HG02623 (cell line): ENCODE measurements around the gene HSPB9.
"Not testable (repeated sequence)": the region's sequence is repeated elsewhere in the genome, so short reads cannot be mapped to it uniquely, and the experiment has no call there.

Source experiments
- ATAC-seq: cut with Tn5 transposase; IDR thresholded peaks from one replicate; pipeline ENCODE4 v1.9.1; 2021; ENCODE audit warnings: moderate library complexity; ENCODE audit not compliant: unreplicated experiment

HSPB9 gene

GRCh38 chr17:42118545-42118944, 4.1 kb upstream of the HSPB9 start:
- ATAC-seq: no peak

- ATAC-seq: no peak
Measured at GRCh38 chr17:42119301-42119700, 3.3 kb upstream of the HSPB9 start.

GRCh38 chr17:42120161-42120769, 2.3 kb upstream of the HSPB9 start:
- no peak for ATAC-seq

GRCh38 chr17:42120770-42121769, 1.5 kb upstream of the HSPB9 start, which contains the start of gene KAT2A:
KAT2A (minus strand) TSS chr17:42121367; CDS start chr17:42121304, 63 bp downstream.
- ATAC-seq: peak; percentile 65

GRCh38 chr17:42124256-42124655, 1.7 kb downstream of the HSPB9 start:
- no peak for ATAC-seq

- no peak for ATAC-seq
Measured at GRCh38 chr17:42125565-42125964, 3.0 kb downstream of the HSPB9 start.

GRCh38 chr17:42126836-42127235, 4.2 kb downstream of the HSPB9 start:
- no peak for ATAC-seq

- no peak for ATAC-seq
Measured at GRCh38 chr17:42127414-42127813, 4.8 kb downstream of the HSPB9 start.

GRCh38 chr17:42129109-42129837, 6.7 kb downstream of the HSPB9 start:
- ATAC-seq: no peak

GRCh38 chr17:42130310-42130936, 7.8 kb downstream of the HSPB9 start:
- ATAC-seq: no peak

GRCh38 chr17:42131232-42131631, 8.6 kb downstream of the HSPB9 start:
- ATAC-seq: no peak

GRCh38 chr17:42131981-42132432, 9.4 kb downstream of the HSPB9 start:
- ATAC-seq: no peak

GRCh38 chr17:42132941-42133340, 10.3 kb downstream of the HSPB9 start:
- ATAC-seq: no peak

- no peak for ATAC-seq
Measured at GRCh38 chr17:42133461-42134041, 10.9 kb downstream of the HSPB9 start.

- ATAC-seq: no peak
Measured at GRCh38 chr17:42135151-42135550, 12.5 kb downstream of the HSPB9 start.

- ATAC-seq: no peak
Measured at GRCh38 chr17:42135664-42136653, 13.4 kb downstream of the HSPB9 start.

GRCh38 chr17:42136654-42137051, 14.0 kb downstream of the HSPB9 start:
- no peak for ATAC-seq

- no peak for ATAC-seq
Measured at GRCh38 chr17:42138749-42139492, 16.3 kb downstream of the HSPB9 start.

GRCh38 chr17:42140690-42141089, 18.1 kb downstream of the HSPB9 start:
- ATAC-seq: not testable (repeated sequence)
